Femur (tissue), 1 donor: Measurements from ENCODE around the gene SYCE1.
"Not testable (repeated sequence)": the region's sequence is repeated elsewhere in the genome, so short reads cannot be mapped to it uniquely, and the experiment has no call there.

Experiments
- DNase-seq: peaks from one replicate; pipeline ENCODE4 v3.0.0-alpha.2; 2017

SYCE1 gene

GRCh38 chr10:133565441-133566294 lies at the start of gene SYCE1:
TSS of gene SYCE1 (minus strand) at chr10:133565583. CDS start at chr10:133565529, 54 bp downstream.
- no peak for DNase-seq

- DNase-seq = no peak
Measured at GRCh38 chr10:133614830-133615580, 49.6 kb upstream of the SYCE1 start.

- no peak for DNase-seq
Measured at GRCh38 chr10:133613699-133614098, 48.3 kb upstream of the SYCE1 start.

- no peak for DNase-seq
Measured at GRCh38 chr10:133611079-133611478, 45.7 kb upstream of the SYCE1 start.

- no peak for DNase-seq
Measured at GRCh38 chr10:133608855-133609254, 43.5 kb upstream of the SYCE1 start.

GRCh38 chr10:133603434-133603833 lies 38.1 kb upstream of the SYCE1 start:
- not testable (repeated sequence) for DNase-seq

- no peak for DNase-seq
Measured at GRCh38 chr10:133600657-133601056, 35.3 kb upstream of the SYCE1 start.

GRCh38 chr10:133599869-133600268 lies 34.5 kb upstream of the SYCE1 start:
- not testable (repeated sequence) for DNase-seq

- no peak for DNase-seq
Measured at GRCh38 chr10:133592716-133593115, 27.3 kb upstream of the SYCE1 start.

- DNase-seq = no peak
Measured at GRCh38 chr10:133590970-133591359, 25.6 kb upstream of the SYCE1 start.

GRCh38 chr10:133590226-133590969 lies 25.0 kb upstream of the SYCE1 start:
- no peak for DNase-seq

- not testable (repeated sequence) for DNase-seq
Measured at GRCh38 chr10:133577037-133577436, 11.7 kb upstream of the SYCE1 start.

- not testable (repeated sequence) for DNase-seq
Measured at GRCh38 chr10:133573460-133573859, 8.1 kb upstream of the SYCE1 start.

- not testable (repeated sequence) for DNase-seq
Measured at GRCh38 chr10:133572055-133572454, 6.7 kb upstream of the SYCE1 start.

- DNase-seq = not testable (repeated sequence)
Measured at GRCh38 chr10:133569801-133570200, 4.4 kb upstream of the SYCE1 start.

GRCh38 chr10:133568831-133569527 lies 3.6 kb upstream of the SYCE1 start:
- DNase-seq = not testable (repeated sequence)

- DNase-seq = no peak
Measured at GRCh38 chr10:133568287-133568614, 2.9 kb upstream of the SYCE1 start.

GRCh38 chr10:133567609-133568286 lies 2.4 kb upstream of the SYCE1 start:
- DNase-seq = no peak

GRCh38 chr10:133567119-133567518 lies 1.7 kb upstream of the SYCE1 start:
- no peak for DNase-seq

GRCh38 chr10:133564816-133565215 lies 567 bp downstream of the SYCE1 start:
- DNase-seq = no peak

- DNase-seq = no peak
Measured at GRCh38 chr10:133559216-133559615, 6.2 kb downstream of the SYCE1 start.

- DNase-seq = no peak
Measured at GRCh38 chr10:133557381-133557780, 8.0 kb downstream of the SYCE1 start.
